ENCODE results near the gene ITGB4. TPM values are rescaled to one million over a fixed set of nuclear protein-coding genes. Genes with fewer than 3 reads are reported as not detected.

Gene ITGB4
- total and polyA plus RNA-seq, 2 of the 13 experiments (the other 11 are each of a cell fraction or from before 2014, with no cell fraction given): 6.9 to 14.5 TPM

- TF ChIP-seq ZNF318 (CRISPR knock-in tag; IDR thresholded peaks at IDR 0.05): no peak
- TF ChIP-seq ELF3 (CRISPR knock-in tag; IDR thresholded peaks at IDR 0.05): peak; percentile 38; the same call in 1 of the 2 replicates
- TF ChIP-seq GABPB1 (CRISPR knock-in tag; IDR thresholded peaks at IDR 0.05): 0 out of 2 replicates have a peak, but pooled peaks have one; percentile 19
- 0 out of 2 replicates have a peak, but pooled peaks have one; percentile 27 for TF ChIP-seq KDM6A (CRISPR knock-in tag; IDR thresholded peaks at IDR 0.05; ENCODE audit: low read depth)
- TF ChIP-seq, protein P1, sequence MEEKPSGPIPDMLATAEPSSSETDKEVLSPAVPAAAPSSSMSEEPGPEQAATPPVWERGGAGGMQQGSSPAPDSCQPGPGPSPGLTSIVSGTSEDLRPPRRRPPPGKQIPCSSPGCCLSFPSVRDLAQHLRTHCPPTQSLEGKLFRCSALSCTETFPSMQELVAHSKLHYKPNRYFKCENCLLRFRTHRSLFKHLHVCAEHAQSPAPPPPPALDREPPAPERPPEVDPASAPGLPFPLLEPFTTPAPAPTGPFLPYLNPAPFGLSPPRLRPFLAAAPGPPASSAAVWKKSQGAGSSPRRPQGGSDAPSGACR (CRISPR knock-in tag; IDR thresholded peaks at IDR 0.05): no peak
- 0 out of 2 replicates have a peak, but pooled peaks have one; percentile 37 for TF ChIP-seq ARNTL (CRISPR knock-in tag; IDR thresholded peaks at IDR 0.05)
- TF ChIP-seq, protein P2, sequence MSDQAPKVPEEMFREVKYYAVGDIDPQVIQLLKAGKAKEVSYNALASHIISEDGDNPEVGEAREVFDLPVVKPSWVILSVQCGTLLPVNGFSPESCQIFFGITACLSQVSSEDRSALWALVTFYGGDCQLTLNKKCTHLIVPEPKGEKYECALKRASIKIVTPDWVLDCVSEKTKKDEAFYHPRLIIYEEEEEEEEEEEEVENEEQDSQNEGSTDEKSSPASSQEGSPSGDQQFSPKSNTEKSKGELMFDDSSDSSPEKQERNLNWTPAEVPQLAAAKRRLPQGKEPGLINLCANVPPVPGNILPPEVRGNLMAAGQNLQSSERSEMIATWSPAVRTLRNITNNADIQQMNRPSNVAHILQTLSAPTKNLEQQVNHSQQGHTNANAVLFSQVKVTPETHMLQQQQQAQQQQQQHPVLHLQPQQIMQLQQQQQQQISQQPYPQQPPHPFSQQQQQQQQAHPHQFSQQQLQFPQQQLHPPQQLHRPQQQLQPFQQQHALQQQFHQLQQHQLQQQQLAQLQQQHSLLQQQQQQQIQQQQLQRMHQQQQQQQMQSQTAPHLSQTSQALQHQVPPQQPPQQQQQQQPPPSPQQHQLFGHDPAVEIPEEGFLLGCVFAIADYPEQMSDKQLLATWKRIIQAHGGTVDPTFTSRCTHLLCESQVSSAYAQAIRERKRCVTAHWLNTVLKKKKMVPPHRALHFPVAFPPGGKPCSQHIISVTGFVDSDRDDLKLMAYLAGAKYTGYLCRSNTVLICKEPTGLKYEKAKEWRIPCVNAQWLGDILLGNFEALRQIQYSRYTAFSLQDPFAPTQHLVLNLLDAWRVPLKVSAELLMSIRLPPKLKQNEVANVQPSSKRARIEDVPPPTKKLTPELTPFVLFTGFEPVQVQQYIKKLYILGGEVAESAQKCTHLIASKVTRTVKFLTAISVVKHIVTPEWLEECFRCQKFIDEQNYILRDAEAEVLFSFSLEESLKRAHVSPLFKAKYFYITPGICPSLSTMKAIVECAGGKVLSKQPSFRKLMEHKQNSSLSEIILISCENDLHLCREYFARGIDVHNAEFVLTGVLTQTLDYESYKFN (CRISPR knock-in tag; conservative IDR thresholded peaks at IDR 0.05): peak; percentile 70
- no peak for TF ChIP-seq MZF1 (CRISPR knock-in tag; IDR thresholded peaks at IDR 0.05; ENCODE audit: borderline replicate concordance)
- no peak for TF ChIP-seq ZBTB8A (CRISPR knock-in tag; IDR thresholded peaks at IDR 0.05; ENCODE audit: borderline replicate concordance, low read depth)
- TF ChIP-seq RARA (CRISPR knock-in tag; IDR thresholded peaks at IDR 0.05): 0 out of 2 replicates have a peak, but pooled peaks have one; percentile 3
- TF ChIP-seq ZNF547 (CRISPR knock-in tag; IDR thresholded peaks at IDR 0.05): 0 out of 2 replicates have a peak, but pooled peaks have one; percentile 59
- TF ChIP-seq FOXO1 (CRISPR knock-in tag; IDR thresholded peaks at IDR 0.05): peak; percentile 45; the same call in 1 of the 2 replicates
- 0 out of 2 replicates have a peak, but pooled peaks have one; percentile 30 for TF ChIP-seq HDAC2 (CRISPR knock-in tag; IDR thresholded peaks at IDR 0.05)
- peak; percentile 35; the same call in 1 of the 2 replicates for TF ChIP-seq ZNF274 (CRISPR knock-in tag; IDR thresholded peaks at IDR 0.05)
- no peak for TF ChIP-seq NFRKB (IDR thresholded peaks at IDR 0.05)
Observed at GRCh38 chr17:75771334-75772281, 50.3 kb downstream of the ITGB4 start (continued).
